Measurements from ENCODE around the gene LIMS1. TPM values are rescaled to one million over a fixed set of nuclear protein-coding genes. Genes with fewer than 3 reads are reported as not detected.

LIMS1 gene
- total and polyA plus RNA-seq, 2 of the 13 experiments (the other 11 are each of a cell fraction or from before 2014, with no cell fraction given) = 38.3 to 49.6 TPM

- WGBS (ENCODE audit: low lambda C conversion rate) = 96% methylated on average over 5 of the region's 5 CpGs
- POLR2A ChIA-PET = no interaction called here
- Histone ChIP-seq H3K4me1 (ENCODE audit: insufficient read depth, low read length) (peaks cover 13% of the 10 kb centered on the region; the same call in 1 of the 2 replicates), H3K4me2 (ENCODE audit: low read depth, low read length) (no peak overlapping the region), H3K79me2 (ENCODE audit: insufficient read depth, low read length) (peaks cover 30% of the 10 kb centered on the region), H3K4me3 (replicated peaks in 1 of 3; ENCODE audit: insufficient read depth in 1 of 3, low read depth in 2 of 3, low read length in 3 of 3) (no peak overlapping the region), H3K36me3 (replicated peaks in 1 of 2; ENCODE audit: control insufficient read depth in 1 of 2, insufficient read depth in 2 of 2, low read length in 2 of 2) (peaks cover 0 to 4% of the 10 kb centered on the region in 2 experiments; a peak in 1 of 5 replicates), H3K27me3 (ENCODE audit: control insufficient read depth in 1 of 2, insufficient read depth in 2 of 2, low read length in 2 of 2) (no peaks in the 10 kb centered on the region), H3K27ac (ENCODE audit: extremely low read length, insufficient read depth, low read length) (no peak overlapping the region), H3K9ac (ENCODE audit: insufficient read depth, low read depth, low read length) (no peak overlapping the region), H4K20me1 (ENCODE audit: insufficient read depth, low read length) (peaks cover 7% of the 10 kb centered on the region), H3K9me3 (ENCODE audit: low read length) (no peaks in the 10 kb centered on the region), H2AFZ (ENCODE audit: low read length) (no peak overlapping the region)
- in situ Hi-C loops (cut with HindIII; ENCODE audit: extremely low pct_ligation_motif_present, low pct_unique_long_range_greater_than_20kb) = no loop called here
- no peak for TF ChIP-seq ZNF607 (CRISPR knock-in tag; IDR thresholded peaks at IDR 0.05; ENCODE audit: borderline replicate concordance)
- TF ChIP-seq YEATS2 (CRISPR knock-in tag; IDR thresholded peaks at IDR 0.05; ENCODE audit: borderline replicate concordance) = no peak
- TF ChIP-seq CEBPG (CRISPR knock-in tag; IDR thresholded peaks at IDR 0.05) = no peak
- no peak for TF ChIP-seq ZBTB25 (CRISPR knock-in tag; IDR thresholded peaks at IDR 0.05)
- TF ChIP-seq CEBPB (IDR thresholded peaks at IDR 0.05; ENCODE audit: borderline replicate concordance, low read depth, low read length) = peak; percentile 74
- no peak for TF ChIP-seq MED1 (CRISPR knock-in tag; IDR thresholded peaks at IDR 0.05)
- TF ChIP-seq ZNF121 (CRISPR knock-in tag; IDR thresholded peaks at IDR 0.05) = no peak
- DNase-seq (ENCODE audit: low spot score) (no peak), ATAC-seq (no peak), FAIRE-seq (no peak)
- intact Hi-C loops (cut with micrococcal nuclease; ENCODE audit: unreplicated experiment) = no loop called here
- BruUV-seq (replicated peaks) = no TSS peak
- CTCF ChIA-PET (ENCODE audit: low intra/inter-chr PET ratio, low total read pairs) = no interaction called here
These were observed 76.8 kb downstream of the LIMS1 start for GRCh38 chr2:108611021-108611420.

DNA sequence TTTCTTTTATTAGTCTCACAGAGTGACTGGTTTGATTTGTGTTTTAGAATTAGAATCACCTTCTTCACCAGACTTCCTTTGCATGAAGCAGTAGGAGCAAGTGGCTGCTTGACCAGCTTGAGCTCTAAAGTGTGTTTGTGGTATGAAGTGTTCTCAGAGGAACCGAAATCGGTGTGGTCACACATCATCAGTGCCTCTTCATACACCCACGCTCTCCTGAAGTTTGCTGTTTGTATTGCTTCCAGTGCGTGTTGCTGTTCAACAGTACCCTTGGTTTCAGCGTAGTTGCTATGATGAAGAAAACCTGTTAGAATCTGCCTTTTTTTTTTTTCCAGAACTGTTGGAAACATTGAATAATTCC is 77.9 kb downstream of the LIMS1 start:
- peaks cover 16% of the 10 kb centered on the region for H3K4me1 ChIP-seq (ENCODE audit: insufficient read depth, low read length)
- no peaks in the 10 kb centered on the region for H3K9me3 ChIP-seq (ENCODE audit: low read length)
- H3K27me3 ChIP-seq (ENCODE audit: control insufficient read depth in 1 of 2, insufficient read depth in 2 of 2, low read length in 2 of 2) = no peaks in the 10 kb centered on the region
- ChIA-PET POLR2A (no interaction called here), CTCF (ENCODE audit: low intra/inter-chr PET ratio, low total read pairs) (no interaction called here)
- H3K4me3 ChIP-seq (replicated peaks in 1 of 3; ENCODE audit: insufficient read depth in 1 of 3, low read depth in 2 of 3, low read length in 3 of 3) = no peak overlapping the region
- DNase-seq (ENCODE audit: low spot score) = no peak
- no peak for FAIRE-seq
- BruUV-seq (replicated peaks) = no TSS peak
- in situ Hi-C loops (cut with HindIII; ENCODE audit: extremely low pct_ligation_motif_present, low pct_unique_long_range_greater_than_20kb) (no loop called here), intact Hi-C loops (cut with micrococcal nuclease; ENCODE audit: unreplicated experiment) (no loop called here)
- H4K20me1 ChIP-seq (ENCODE audit: insufficient read depth, low read length) = peaks cover 7% of the 10 kb centered on the region
- no peak overlapping the region for H3K27ac ChIP-seq (ENCODE audit: extremely low read length, insufficient read depth, low read length)
- H3K36me3 ChIP-seq (replicated peaks in 1 of 2; ENCODE audit: control insufficient read depth in 1 of 2, insufficient read depth in 2 of 2, low read length in 2 of 2) = peaks cover 0 to 4% of the 10 kb centered on the region in 2 experiments; a peak in 1 of 5 replicates
- peaks cover 38% of the 10 kb centered on the region for H3K79me2 ChIP-seq (ENCODE audit: insufficient read depth, low read length)
- H3K9ac ChIP-seq (ENCODE audit: insufficient read depth, low read depth, low read length) = no peak overlapping the region
- ATAC-seq = no peak
- WGBS (ENCODE audit: low lambda C conversion rate) = 95% methylated on average over 5 of the region's 5 CpGs
- H3K4me2 ChIP-seq (ENCODE audit: low read depth, low read length) = no peak overlapping the region
- H2AFZ ChIP-seq (ENCODE audit: low read length) = no peak overlapping the region
- TF ChIP-seq CREB1 (IDR thresholded peaks at IDR 0.05) = no peak
- TF ChIP-seq CREB1 (CRISPR knock-in tag; IDR thresholded peaks at IDR 0.05) = no peak
- TF ChIP-seq NR2F2 (IDR thresholded peaks at IDR 0.05; ENCODE audit: borderline replicate concordance, low read depth) = no peak
- no peak for TF ChIP-seq HNRNPL (IDR thresholded peaks at IDR 0.05; ENCODE audit: low read depth, low read length)
- TF ChIP-seq ZNF609 (CRISPR knock-in tag; IDR thresholded peaks at IDR 0.05; ENCODE audit: borderline replicate concordance) = no peak
- TF ChIP-seq, protein P1, sequence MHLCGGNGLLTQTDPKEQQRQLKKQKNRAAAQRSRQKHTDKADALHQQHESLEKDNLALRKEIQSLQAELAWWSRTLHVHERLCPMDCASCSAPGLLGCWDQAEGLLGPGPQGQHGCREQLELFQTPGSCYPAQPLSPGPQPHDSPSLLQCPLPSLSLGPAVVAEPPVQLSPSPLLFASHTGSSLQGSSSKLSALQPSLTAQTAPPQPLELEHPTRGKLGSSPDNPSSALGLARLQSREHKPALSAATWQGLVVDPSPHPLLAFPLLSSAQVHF (CRISPR knock-in tag; IDR thresholded peaks at IDR 0.05) = no peak
- no peak for TF ChIP-seq DNMT1 (CRISPR knock-in tag; IDR thresholded peaks at IDR 0.05)
